Measurements from ENCODE around the gene PADI4. TPM values are rescaled to one million over a fixed set of nuclear protein-coding genes. Genes with fewer than 3 reads are reported as not detected.

PADI4 gene
- total RNA-seq, 1 experiment from 2014 or later, result 0.26 TPM

GRCh38 chr1:17304826-17305175, 3.2 kb upstream of the PADI4 start (continued):
- no peak for TF ChIP-seq IRF1 (CRISPR knock-in tag; IDR thresholded peaks at IDR 0.05)
- TF ChIP-seq ZBTB21 (CRISPR knock-in tag; IDR thresholded peaks at IDR 0.05; ENCODE audit: borderline replicate concordance), result no peak
- no peak for TF ChIP-seq NR2C2 (CRISPR knock-in tag; IDR thresholded peaks at IDR 0.05)

GRCh38 chr1:17305576-17306095, 2.4 kb upstream of the PADI4 start:
- Mint-ChIP-seq H3K4me3 (no peak overlapping the region), H3K4me1 (peaks cover 29% of the 10 kb centered on the region), H3K9me3 (peaks cover 16% of the 10 kb centered on the region), H3K36me3 (peaks cover 14% of the 10 kb centered on the region), H3K27me3 (ENCODE audit: low read depth) (peaks cover 6% of the 10 kb centered on the region), H3K27ac (no peak overlapping the region)
- ChIA-PET POLR2A (no interaction called here), CTCF (no interaction called here)
- TF ChIP-seq HMGA2 (CRISPR knock-in tag; IDR thresholded peaks at IDR 0.05) (no peak), ATF1 (CRISPR knock-in tag; IDR thresholded peaks at IDR 0.05) (no peak), ZMAT4 (CRISPR knock-in tag; IDR thresholded peaks at IDR 0.05) (no peak), ZNF121 (CRISPR knock-in tag; IDR thresholded peaks at IDR 0.05) (no peak), CDX4 (CRISPR knock-in tag; IDR thresholded peaks at IDR 0.05; ENCODE audit: borderline replicate concordance) (no peak), EMX1 (CRISPR knock-in tag; IDR thresholded peaks at IDR 0.05) (no peak), CREM (CRISPR knock-in tag; IDR thresholded peaks at IDR 0.05) (no peak), ZNF671 (CRISPR knock-in tag; IDR thresholded peaks at IDR 0.05) (no peak), ZNF281 (CRISPR knock-in tag; IDR thresholded peaks at IDR 0.05) (no peak)
- ATAC-seq, result no peak
- no peak for DNase-seq (ENCODE audit: low spot score)

GRCh38 chr1:17306407-17306806, 1.6 kb upstream of the PADI4 start:
- no peak for DNase-seq (ENCODE audit: low spot score)
- ChIA-PET CTCF (no interaction called here), POLR2A (no interaction called here)
- TF ChIP-seq ELF4 (CRISPR knock-in tag; IDR thresholded peaks at IDR 0.05; ENCODE audit: low read depth), result no peak
- no peak for TF ChIP-seq KAT7 (CRISPR knock-in tag; IDR thresholded peaks at IDR 0.05; ENCODE audit: borderline replicate concordance)
- TF ChIP-seq OVOL2 (CRISPR knock-in tag; IDR thresholded peaks at IDR 0.05; ENCODE audit: borderline replicate concordance), result no peak
- no peak for TF ChIP-seq CBFB (CRISPR knock-in tag; IDR thresholded peaks at IDR 0.05; ENCODE audit: low read depth)
- no peak for TF ChIP-seq ZNF138 (CRISPR knock-in tag; conservative IDR thresholded peaks at IDR 0.05)
- no peak for TF ChIP-seq FOXP1 (CRISPR knock-in tag; IDR thresholded peaks at IDR 0.05; ENCODE audit: borderline replicate concordance)
- peaks cover 11% of the 10 kb centered on the region for H3K36me3 Mint-ChIP-seq
- no peak overlapping the region for H3K4me3 Mint-ChIP-seq
- ATAC-seq, result no peak
- H3K27ac Mint-ChIP-seq, result no peak overlapping the region
- peaks cover 6% of the 10 kb centered on the region for H3K27me3 Mint-ChIP-seq (ENCODE audit: low read depth)
- peaks cover 29% of the 10 kb centered on the region for H3K4me1 Mint-ChIP-seq
- H3K9me3 Mint-ChIP-seq, result peaks cover 16% of the 10 kb centered on the region

GRCh38 chr1:17306921-17307320, 1.1 kb upstream of the PADI4 start:
- CTCF ChIA-PET, result interaction anchor here (1.4 kb wide), 1 partner anchor 33 kb away, joined by 3 read pairs; no protein-coding TSS in a partner anchor
- POLR2A ChIA-PET, result no interaction called here
- Mint-ChIP-seq H3K27me3 (ENCODE audit: low read depth) (peaks cover 6% of the 10 kb centered on the region), H3K36me3 (peaks cover 8% of the 10 kb centered on the region), H3K4me3 (no peak overlapping the region), H3K27ac (no peak overlapping the region), H3K9me3 (peaks cover 12% of the 10 kb centered on the region), H3K4me1 (peaks cover 29% of the 10 kb centered on the region)
- ATAC-seq, result no peak
- DNase-seq (ENCODE audit: low spot score), result no peak
- no peak for TF ChIP-seq ZNF281 (CRISPR knock-in tag; IDR thresholded peaks at IDR 0.05)
- no peak for TF ChIP-seq NR3C1 (CRISPR knock-in tag; conservative IDR thresholded peaks at IDR 0.05; ENCODE audit: low read depth)
- no peak for TF ChIP-seq ZNF263 (CRISPR knock-in tag; IDR thresholded peaks at IDR 0.05; ENCODE audit: low read depth)
- TF ChIP-seq ATF2 (CRISPR knock-in tag; IDR thresholded peaks at IDR 0.05; ENCODE audit: borderline replicate concordance, low read depth), result no peak
- no peak for TF ChIP-seq PRRX2 (CRISPR knock-in tag; IDR thresholded peaks at IDR 0.05)
